ENCODE results near the gene SP100. TPM values are rescaled to one million over a fixed set of nuclear protein-coding genes. Genes with fewer than 3 reads are reported as not detected.
"Not testable (repeated sequence)": the region's sequence is repeated elsewhere in the genome, so short reads cannot be mapped to it uniquely, and the experiment has no call there.

SP100 gene
- 23.6 and 28.4 TPM in 2 replicates for total RNA-seq (2014; rRNA removed; shearing (Covaris generic))

DNA sequence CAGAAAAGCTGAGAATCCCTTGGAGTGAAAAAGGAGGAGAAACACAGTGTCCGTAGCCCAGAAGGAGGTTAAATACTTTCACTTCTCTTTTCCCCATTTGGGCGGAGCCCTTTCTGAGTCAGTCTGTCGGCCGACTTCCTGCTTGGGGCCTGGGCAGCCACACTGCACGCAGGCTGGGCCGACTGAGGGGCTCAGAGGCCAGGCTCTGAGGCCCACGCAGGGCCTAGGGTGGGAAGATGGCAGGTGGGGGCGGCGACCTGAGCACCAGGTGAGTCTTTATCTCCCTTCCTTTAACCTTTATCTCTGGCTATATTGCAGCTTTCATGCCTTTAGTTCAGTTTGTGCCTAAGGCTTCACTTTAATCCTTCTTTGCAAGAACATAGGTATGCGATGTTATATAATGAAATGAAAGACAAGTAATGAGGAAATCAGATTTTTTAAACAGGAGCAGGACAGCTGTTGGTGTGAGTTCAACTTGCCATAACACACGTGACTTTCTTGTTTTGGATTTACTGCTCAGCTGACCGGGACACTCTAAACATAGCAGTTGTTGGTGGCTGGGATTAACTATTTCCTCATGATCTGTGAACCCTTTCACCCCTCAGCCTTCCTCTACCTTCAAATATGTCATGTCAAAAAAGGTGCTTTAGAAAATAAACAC is at the start of gene SP100:
Gene SP100 (plus strand): TSS at position 141 of the 661 bp plus-strand sequence. CDS start 96 bp downstream, at position 237.
- DNase-seq (ENCODE audit: low spot score), result peak; percentile 74

DNA sequence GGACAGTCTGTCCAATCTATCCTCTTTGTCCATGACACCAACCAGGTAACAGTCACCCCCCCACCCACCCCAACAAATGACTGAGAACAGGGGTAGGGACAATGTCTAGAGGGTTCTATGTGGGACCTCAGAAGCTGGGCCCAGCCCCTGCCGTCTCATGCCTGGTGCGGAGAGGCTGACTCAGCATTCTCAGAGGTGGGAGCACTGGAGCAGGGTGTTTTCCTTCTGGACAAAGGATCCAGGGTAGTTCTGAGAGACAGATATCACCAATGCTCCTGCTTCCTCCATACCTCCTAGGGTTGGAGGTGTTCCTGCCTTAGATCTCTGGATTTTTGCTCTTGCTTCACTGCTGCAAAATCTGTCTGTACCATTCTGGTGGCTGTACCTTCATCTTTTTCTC is 33.9 kb upstream of the SP100 start:
- no peak for DNase-seq (ENCODE audit: low spot score)

DNA sequence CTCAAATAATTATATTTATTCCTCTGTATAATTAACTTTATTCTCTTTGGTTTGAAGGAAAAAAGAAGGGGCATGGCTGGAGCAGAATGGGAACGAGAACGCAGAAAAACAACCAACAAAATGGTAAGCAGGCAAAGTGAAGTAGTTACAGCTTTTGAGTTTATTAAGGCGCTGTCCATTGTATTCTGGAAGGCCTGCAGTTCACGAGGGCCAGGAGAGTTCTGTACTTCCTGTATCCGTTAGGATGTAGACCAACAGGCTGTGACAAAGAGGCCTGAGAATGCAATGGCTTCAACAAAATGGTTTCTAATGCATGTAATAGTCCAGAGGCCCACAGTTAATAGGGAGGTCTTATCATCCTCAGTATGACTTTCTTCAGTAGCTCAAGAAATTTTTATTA is 32.5 kb upstream of the SP100 start:
- no peak for DNase-seq (ENCODE audit: low spot score)

DNA sequence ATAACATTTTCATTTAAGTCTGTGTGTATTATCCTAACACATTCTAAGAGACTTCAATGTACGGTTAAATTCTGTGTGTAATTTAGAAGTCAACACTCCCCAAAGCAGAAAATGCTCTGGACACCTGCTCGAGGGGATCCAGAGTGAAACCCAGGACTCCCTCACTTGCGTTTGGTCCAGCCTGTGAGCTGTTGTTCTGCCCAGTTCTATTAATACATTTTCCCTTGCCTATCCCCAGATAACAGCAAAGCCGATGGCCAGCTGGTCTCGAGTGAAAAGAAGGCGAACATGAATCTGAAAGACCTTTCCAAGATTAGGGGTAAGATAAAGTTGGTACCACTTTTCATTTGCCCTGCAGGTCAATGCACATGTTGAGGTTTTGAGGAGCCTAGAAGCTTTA is 31.0 kb upstream of the SP100 start:
- no peak for DNase-seq (ENCODE audit: low spot score)

DNA sequence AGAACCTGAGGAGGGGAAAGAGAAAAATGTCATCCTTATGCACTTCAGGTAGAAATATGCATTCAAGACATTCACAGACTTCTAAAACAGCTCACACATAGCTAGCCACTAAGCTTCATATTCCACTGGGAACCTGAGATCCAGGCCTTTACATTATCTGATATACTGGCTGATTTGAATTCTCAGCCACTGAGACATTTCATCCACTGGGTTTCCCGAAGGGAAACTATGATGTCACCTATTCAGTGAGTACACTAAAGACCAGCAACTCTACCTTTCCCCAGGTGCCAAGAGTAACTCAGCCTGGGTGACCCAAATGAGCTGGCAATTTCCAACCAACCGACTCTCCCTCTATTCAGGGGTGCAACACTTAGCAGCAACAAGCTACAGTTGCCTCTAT is 21.7 kb upstream of the SP100 start:
- no peak for DNase-seq (ENCODE audit: low spot score)

DNA sequence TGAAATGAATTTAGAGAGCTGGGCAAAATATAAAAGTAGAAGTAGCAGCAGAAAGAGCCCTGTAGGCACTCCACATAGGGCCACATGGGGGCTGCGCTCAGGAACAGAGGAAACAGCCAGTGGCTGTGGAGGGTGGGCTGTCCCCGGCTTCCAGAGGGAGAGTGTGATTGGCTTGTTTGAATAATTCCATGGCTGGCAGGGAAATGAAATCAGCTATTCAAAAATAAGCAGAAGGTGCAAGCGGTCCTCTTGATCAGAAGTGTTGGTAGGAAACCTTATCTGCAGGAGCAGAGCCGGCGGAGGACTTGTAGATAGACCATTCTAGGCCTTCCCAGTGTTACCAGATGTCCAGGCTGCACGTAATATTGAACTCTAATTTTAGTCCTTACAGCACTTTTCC is 17.3 kb upstream of the SP100 start:
- not testable (repeated sequence) for DNase-seq (ENCODE audit: low spot score)

DNA sequence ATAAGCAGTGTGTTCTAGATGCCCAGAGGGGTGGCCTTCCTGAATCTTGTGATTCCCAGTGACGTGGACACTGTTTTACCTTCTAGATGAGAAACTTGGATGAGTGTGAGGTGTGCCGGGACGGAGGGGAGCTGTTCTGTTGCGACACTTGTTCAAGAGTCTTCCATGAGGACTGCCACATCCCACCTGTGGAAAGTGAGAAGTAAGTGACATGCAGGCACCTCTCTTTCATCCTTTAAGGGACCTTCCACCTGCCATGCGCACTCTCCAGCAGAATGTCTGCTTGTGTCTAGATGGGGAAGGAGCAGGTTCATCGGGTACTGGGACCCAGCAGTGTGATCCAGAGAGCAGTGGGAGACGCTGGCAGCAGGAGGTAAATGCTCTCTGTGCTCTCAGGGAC is 16.0 kb upstream of the SP100 start:
- no peak for DNase-seq (ENCODE audit: low spot score)

DNA sequence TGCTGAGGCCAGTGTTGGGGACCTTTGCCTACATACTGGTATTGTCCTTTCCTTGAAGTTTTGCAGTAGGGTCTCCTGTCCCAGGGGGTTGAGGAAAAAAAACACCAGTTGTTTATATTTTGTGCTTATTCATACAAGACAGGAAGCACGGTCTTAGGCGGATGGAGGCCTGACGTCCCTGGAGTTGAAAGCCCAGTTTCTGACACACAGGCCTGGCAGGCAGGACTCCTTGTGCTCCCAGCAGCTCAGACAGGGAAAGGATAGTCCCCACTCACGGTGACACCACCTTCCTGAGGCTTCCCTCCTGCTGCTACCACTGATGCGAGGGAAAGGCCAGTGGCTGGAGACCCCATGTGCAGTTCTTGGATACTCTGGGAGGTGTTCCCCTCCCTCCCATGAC is 15.5 kb upstream of the SP100 start:
- no peak for DNase-seq (ENCODE audit: low spot score)

DNA sequence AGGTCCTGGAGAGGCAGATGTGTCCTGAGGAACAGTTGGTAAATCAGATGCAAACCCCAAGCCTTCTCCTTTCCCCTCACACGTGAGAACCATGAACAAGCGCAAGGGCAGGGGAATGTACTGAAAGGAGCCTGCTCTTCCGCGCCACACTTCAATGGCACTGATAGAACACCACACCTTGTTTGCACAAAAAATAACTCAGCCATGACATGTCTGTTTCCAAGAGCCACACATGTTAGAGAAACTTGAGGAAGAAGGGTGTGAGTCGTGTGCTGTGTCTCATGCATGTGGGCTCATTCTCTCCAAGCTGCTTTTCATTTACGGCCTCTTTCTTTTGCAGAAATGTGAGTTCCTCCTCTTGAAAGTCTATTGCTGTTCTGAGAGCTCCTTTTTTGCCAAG is 15.0 kb upstream of the SP100 start:
- not testable (repeated sequence) for DNase-seq (ENCODE audit: low spot score)

DNA sequence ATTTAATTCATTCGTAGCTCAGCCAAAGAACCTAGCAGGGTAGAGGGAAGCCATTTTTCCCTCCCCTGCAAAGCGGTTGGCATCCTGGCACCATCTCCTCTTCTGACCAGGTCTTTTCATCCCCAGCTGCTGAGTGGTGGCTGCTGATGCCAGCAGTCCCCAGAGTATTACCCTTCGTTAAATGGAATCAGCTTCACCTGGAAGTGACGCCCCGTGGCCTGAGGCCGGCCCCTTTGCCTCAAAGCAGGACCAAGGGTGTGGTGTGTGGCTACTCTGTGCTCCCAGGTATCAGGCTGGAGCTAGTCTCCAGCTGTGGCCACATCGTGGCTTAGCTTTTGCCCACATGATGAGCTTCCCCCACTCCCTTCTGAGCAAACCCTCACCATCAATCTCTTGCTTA is 12.3 kb upstream of the SP100 start:
- DNase-seq (ENCODE audit: low spot score), result no peak

DNA sequence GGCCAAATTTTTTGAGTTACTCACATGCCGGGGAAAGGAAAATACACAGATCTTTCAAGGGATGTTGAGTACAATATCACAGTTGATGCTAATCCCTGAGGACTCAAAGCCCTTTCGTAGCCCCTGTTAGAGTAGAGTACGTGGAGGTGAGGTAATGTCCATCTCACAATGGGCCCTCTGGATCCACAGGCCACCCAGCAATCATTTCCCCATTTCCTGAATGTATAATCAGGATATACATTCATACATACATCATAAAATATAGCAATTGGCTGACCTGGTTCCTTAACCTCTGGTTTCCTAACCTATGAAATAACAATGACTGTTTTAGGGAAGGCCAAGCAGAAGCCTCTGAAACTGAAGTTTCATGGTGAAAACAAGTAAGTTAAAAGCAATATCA is 10.2 kb upstream of the SP100 start:
- no peak for DNase-seq (ENCODE audit: low spot score)

DNA sequence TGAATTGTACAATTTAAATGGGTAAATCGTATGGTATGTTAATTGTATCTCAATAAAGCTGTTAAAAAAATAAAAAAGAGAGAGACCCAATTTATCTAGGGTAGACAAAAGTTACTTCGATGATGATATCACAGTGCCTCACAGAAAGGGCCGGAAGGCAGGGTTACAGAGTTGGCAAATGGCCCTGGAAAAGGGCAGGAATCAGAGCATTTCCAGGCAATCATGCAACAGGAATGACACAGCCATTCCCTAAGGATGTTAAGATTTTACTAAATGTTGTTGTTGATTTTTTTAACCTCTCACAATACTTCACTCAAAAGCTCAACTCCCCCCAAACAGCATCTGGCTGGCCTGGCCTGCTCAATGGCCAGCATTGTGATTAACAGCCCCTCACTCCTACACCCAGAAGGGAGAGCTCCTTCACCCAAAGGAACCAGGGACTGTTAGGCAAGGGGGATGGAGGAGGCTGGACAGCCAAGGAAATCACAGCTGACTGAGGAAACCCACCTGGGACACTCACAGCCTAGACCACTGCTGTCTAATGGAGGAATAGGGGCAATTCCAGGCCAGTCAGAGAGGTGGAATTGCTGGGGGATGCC is 7.7 kb upstream of the SP100 start:
- no peak for DNase-seq (ENCODE audit: low spot score)

DNA sequence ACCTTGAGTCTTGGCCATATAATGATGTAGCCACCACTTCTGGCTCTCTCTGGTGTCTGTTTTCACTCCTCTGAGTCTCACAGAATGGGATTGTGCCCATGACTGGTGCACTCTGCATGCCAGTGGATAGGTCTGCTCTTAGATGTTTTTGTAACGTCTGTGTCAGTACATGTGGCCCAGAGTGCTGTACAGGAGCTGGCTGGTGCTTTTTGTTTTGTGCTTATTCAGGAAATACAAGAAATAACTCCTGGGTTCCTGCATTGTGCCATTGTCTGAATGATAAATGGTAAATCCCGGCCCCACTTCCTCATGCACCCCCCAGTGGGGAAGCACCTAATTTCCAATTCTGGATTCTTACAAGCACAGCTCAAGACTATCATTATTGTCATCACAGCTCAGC is 6.7 kb upstream of the SP100 start:
- DNase-seq (ENCODE audit: low spot score), result not testable (repeated sequence)

DNA sequence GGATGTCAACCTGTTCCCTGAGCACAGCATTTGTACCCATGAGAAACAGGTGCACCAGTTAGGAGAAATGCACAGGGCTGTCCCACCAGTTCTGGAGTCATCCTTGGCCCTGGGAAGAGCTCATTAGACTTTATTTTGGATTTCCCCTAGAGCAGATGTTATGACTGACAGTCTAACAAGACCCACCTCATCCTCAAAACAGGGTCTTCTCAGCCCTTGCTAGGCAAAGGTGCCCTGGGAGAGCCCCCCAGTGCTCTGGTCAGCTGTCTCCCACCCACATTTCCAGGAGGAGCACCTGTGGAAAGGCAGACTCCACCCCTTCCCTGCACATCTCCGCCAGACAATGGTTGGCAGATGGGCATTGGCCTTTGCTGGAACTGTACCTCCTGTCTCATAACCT is 5.7 kb upstream of the SP100 start:
- DNase-seq (ENCODE audit: low spot score), result no peak

DNA sequence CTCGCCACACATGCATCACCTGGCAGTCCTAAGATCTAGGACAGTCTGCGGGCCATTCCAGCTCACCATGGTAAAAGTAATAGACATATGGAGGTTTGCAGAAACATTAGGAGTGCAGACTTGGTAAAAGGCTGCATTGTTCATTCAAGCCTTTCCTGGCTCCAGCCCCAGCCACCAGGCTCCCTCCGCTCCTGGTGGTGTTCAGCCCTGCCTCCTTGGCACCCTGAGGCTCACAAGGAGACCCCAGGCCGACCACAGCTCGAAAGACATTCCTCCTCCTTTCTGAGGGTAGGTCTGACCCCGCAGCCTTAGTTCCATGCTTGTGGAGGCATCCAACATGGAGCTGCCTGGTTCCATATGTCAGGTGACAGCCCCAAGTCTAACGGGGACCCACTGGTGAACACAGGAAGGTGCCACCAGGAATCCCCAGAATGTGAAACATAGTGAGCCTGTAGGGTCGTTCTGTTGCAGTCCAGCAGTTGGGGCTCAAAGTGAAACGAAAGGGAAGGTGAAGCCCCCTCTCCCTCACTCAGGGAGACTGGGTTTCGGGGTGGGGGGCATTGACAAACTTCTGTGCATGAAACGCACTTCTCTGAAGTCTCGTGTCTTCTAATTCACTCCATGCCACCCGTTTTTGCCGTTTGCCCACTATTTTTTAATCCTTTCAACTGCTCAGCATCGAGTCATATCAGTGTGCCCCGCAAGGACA is 5.0 kb upstream of the SP100 start:
- DNase-seq (ENCODE audit: low spot score), result no peak

DNA sequence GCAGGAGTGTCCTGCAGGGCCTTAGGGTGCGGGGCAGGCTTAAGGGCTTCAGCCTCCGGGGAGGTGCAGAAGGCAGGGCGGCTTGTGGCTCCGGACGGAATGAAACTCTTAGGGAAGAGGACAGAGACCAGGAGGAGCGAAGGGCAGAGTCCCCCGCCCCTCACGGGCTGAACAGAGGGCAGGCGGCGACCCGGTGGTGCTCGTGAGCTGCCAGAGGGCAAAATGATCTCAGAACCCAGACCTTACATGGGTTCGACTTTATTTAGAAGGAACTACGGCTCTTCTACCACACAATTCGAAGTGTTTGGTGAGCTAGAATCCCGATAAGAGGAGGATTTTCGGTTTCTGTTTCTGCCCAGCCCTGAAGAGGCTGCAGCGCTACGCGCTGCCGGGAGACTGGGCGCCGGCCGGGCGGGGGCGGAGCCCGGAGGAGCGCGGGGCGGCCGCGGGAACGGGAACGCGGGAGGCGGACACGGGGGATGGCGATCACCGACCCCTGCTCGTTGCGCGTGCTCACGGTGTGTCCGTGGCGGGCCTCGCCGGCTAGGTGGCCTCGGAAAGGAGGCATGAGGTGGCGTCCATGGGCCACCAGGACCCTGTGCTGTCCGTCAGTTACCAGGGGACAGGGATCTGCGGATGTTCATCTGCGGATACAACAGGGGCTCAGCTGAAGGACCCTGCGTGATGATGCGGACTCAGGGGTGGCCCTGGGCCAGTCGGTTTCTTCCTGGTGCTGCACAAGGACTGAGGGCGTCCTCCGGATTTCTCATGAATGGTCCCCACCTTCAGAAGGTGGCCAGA is 4.2 kb upstream of the SP100 start:
- peak; percentile 55 for DNase-seq (ENCODE audit: low spot score)

DNA sequence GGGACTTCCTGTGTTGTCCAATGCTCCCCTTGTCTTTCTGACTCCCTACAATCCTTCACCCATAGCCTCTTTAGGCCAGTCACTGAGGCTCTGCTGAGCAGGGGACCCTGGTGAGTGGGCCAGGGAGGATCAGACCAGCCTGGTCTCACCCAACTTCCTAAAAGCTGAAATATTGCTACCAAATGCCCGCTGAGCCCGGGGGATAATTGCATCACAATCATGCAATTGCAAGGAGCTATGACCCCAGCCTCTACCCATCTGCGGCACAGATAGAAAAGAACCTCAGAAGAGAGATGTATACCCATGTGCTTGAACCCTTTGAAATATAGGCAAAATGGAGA is 3.7 kb upstream of the SP100 start:
- DNase-seq (ENCODE audit: low spot score), result no peak

DNA sequence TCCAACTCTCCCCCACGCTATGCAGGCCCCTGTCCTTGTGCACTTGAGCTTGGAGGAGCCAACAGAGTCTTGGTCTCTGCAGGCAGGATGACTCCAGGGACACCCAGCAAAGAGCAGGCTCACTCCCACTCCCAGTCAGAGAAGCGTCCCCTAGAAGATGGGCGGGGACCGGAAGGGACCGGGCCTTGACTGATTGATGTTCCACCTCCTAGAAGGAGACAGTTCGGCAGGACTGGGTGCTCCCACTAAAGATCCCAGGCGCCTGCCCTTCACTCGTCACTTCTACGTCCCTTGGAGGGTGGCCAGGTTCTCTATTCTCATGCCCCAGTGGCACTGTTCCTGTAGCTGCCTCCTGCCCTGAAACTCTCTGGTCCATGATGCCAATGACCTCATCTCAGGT is 3.2 kb upstream of the SP100 start:
- no peak for DNase-seq (ENCODE audit: low spot score)

DNA sequence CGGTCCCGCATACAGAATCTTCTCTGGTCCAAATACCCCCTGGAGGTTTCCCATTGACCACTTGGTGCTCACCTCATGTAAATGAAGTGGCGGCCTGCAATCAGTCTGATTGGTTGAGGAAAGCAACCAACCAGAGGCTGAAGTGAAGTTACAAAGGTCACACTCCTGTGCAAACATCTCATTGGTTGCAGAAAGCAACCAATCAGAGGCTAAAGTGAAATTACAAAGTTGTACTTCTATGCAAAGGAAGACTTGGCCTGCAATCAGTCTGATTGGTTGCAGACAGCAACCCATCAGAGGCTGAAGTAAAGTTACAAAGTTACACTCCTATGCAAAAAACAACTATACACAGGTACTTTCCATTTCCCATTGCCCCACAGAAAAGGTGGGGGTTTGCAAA is 2.5 kb upstream of the SP100 start:
- no peak for DNase-seq (ENCODE audit: low spot score)

DNA sequence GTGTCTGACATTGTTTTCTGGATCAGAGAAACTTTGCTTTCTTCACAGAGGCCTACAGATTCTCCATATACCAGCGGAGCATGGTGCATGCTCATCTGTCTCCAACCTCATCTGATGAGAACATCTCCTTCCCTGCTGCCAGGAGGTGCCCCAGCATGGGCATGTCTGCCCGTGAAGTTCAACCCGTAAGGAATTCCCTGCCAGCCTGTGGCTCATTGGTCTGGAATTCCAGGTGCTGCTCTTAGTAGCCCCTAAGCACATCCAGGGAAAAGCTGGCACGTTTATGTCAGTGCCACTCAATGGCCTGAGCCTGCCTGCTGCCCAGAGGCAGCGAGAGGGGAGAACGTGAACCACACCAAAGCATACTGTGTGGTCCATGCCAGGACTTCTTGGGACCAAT is 1.7 kb upstream of the SP100 start:
- no peak for DNase-seq (ENCODE audit: low spot score)

DNA sequence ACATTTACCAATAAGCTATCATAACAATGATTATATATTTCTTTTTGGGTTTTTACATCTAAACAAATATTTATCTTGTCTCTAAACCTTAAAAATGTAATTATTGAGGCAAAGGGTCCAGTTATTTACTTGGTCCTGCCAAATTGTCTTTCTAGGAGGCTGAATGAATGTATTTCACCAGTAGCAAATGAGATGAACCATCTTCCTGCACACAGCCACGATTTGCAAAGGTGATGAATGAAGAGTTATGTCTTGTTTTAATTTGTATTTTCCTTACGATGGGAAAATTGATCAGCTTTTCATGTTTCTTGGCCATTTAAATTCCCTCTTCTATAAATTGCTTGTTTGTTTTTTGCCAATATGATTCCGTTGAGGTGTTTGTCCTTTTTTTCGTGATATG is 1.4 kb downstream of the SP100 start:
- no peak for DNase-seq (ENCODE audit: low spot score)

DNA sequence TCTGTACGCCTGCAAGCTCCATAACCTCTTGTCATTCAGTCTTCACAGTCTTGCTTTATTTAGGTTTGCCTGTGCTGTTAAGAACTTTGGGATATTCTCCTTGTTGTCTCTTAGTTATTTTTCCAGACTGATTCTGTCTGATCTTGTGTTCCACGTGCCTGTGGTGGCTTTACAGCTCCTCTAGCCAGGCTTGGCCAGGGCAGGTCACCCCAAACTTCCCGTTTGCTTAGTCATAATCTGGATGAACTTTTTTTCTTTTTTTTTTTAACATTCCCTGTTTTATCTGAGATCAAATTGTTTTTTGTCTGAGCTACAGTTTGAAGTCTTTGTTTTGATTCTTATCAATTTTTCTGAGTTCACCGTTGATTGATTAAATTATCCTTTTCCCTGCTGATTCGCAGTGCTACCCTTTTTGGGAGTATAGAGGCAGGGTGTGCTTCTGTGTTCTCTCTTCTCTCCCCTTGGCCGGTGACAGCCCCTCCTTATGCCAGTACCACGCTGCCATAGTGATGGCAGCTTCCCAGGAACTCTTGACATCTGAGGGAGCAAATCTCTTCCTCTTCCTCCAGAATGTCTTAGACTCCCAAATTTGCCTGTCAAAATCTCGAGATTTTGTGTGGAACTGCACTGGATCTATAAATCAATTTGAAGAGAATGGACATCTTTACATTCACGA is 2.5 kb downstream of the SP100 start:
- DNase-seq (ENCODE audit: low spot score), result peak; percentile 20

Measured in HT-29 (cell line).